Thyroid gland (tissue), 4 donors: ENCODE data around the gene ZNF687. TPM values are rescaled to one million over a fixed set of nuclear protein-coding genes. Genes with fewer than 3 reads are reported as not detected.

Experiments used
- DNase-seq, 2 donors: peaks; one replicate each; pipeline ENCODE4 v3.0.0-alpha.2; 2019
- H3K27ac ChIP-seq, 3 donors: fragments of 200-600 bp; sonication (generic); 1 replicate in 2 of 3; 2 replicates in 1 of 3; pipeline ENCODE4 v1.5.1; 2016 to 2019; ENCODE audit warnings: mild to moderate bottlenecking in 1 of 3, moderate library complexity in 1 of 3
- H3K27me3 ChIP-seq: fragments of 200-600 bp; sonication (generic); one replicate; pipeline ENCODE4 v1.5.1; 2019
- H3K36me3 ChIP-seq, 2 donors: fragments of 200-600 bp; sonication (generic); one replicate each; pipeline ENCODE4 v1.5.1; 2016 to 2019
- H3K4me1 ChIP-seq, 2 donors: fragments of 200-600 bp; sonication (generic); one replicate each; pipeline ENCODE4 v1.5.1; 2017 to 2019
- H3K4me3 ChIP-seq, 3 donors: fragments of 200-600 bp; sonication (generic); replicated peaks in 1 of 3; 1 replicate in 2 of 3; 2 replicates in 1 of 3; pipeline ENCODE4 v1.5.1; 2016; ENCODE audit warnings: mild to moderate bottlenecking in 1 of 3
- H3K9me3 ChIP-seq: fragments of 200-600 bp; sonication (generic); one replicate; pipeline ENCODE4 v1.5.1; 2017
- CTCF ChIP-seq, 6 experiments: fragments of 200-600 bp in 3 of 6; fragments of 450-650 bp in 3 of 6; sonication (generic) in 3 of 6; IDR thresholded peaks; one replicate each; pipeline ENCODE4 v1.5.1; 2016 to 2019; ENCODE audit warnings: antibody characterized with exemption in 6 of 6, mild to moderate bottlenecking in 2 of 6, inconsistent platforms in 1 of 6, moderate library complexity in 1 of 6
- POLR2A ChIP-seq, 2 donors: fragments of 450-650 bp; IDR thresholded peaks; one replicate each; pipeline ENCODE4 v1.6.1; 2017; ENCODE audit warnings: antibody characterized with exemption in 2 of 2, mild to moderate bottlenecking in 2 of 2, moderate library complexity in 1 of 2
- WGBS, 2 donors: methylation state at CpG; one replicate each; pipeline ENCODE4 v1.1.5; 2017; 5-methylcytosine and 5-hydroxymethylcytosine counted together
- intact Hi-C: fragments of 100-400 bp; cut with DNase I; formaldehyde crosslinking; loops from one replicate; pipeline ENCODE4 v1.15.1; 2023
- total RNA-seq, 4 donors: library from RNA; depleted of rRNA; stranded (reverse); fragments of >200 nt; gene quantifications; one replicate each; pipeline ENCODE4 v1.2.3, GENCODE V29; 2016

The ZNF687 gene
- total RNA-seq, 4 donors from 2014 or later: 24.2 to 38.0 (median 33.7) TPM

GRCh38 chr1:151242442-151242841 is 39.7 kb upstream of the ZNF687 start:
- intact Hi-C loops: no loop called here
- H3K4me1 ChIP-seq: no peaks in the 10 kb centered on the region
- H3K9me3 ChIP-seq: no peaks in the 10 kb centered on the region
- TF ChIP-seq POLR2A (IDR thresholded peaks at IDR 0.05) (no peak), CTCF (IDR thresholded peaks at IDR 0.05) (no peak)
- H3K27me3 ChIP-seq: no peaks in the 10 kb centered on the region
- no peak overlapping the region for H3K4me3 ChIP-seq
- 94 to 100% methylated on average over 2 of the region's 2 CpGs for WGBS, 2 donors
- H3K36me3 ChIP-seq: peaks cover 84 to 90% of the 10 kb centered on the region in 2 donors
- H3K27ac ChIP-seq: no peak overlapping the region
- no peak for DNase-seq

- Histone ChIP-seq H3K4me1 (no peaks in the 10 kb centered on the region), H3K9me3 (no peaks in the 10 kb centered on the region), H3K4me3 (no peak overlapping the region), H3K27me3 (no peaks in the 10 kb centered on the region), H3K27ac (no peak overlapping the region), H3K36me3 (peaks cover 83 to 90% of the 10 kb centered on the region in 2 donors)
- TF ChIP-seq POLR2A (IDR thresholded peaks at IDR 0.05) (no peak), CTCF (IDR thresholded peaks at IDR 0.05) (no peak)
- 87 to 91% methylated on average over 5 of the region's 5 CpGs for WGBS, 2 donors
- intact Hi-C loops: no loop called here
- DNase-seq: no peak
These were observed 38.3 kb upstream of the ZNF687 start for GRCh38 chr1:151243683-151244216.

- 92 to 95% methylated on average over 2 of the region's 2 CpGs for WGBS, 2 donors
- H3K27ac ChIP-seq: no peak overlapping the region
- TF ChIP-seq POLR2A (IDR thresholded peaks at IDR 0.05): no peak
- no peak for TF ChIP-seq CTCF (IDR thresholded peaks at IDR 0.05)
These were observed 35.3 kb upstream of the ZNF687 start for GRCh38 chr1:151246786-151247185.

GRCh38 chr1:151251656-151252470 is 30.2 kb upstream of the ZNF687 start:
- H3K9me3 ChIP-seq: no peaks in the 10 kb centered on the region
- WGBS, 2 donors: 65 to 66% methylated on average over 16 of the region's 16 CpGs
- intact Hi-C loops: loop anchor here (5.0 kb wide), 1 partner anchor 55 kb away; the partner anchor contains the start of gene PIP5K1A
- peaks cover 4 to 14% of the 10 kb centered on the region in 2 donors for H3K4me1 ChIP-seq
- peaks cover 25 to 26% of the 10 kb centered on the region in 2 donors for H3K36me3 ChIP-seq
- H3K27ac ChIP-seq: no peak overlapping the region
- no peak for TF ChIP-seq POLR2A (IDR thresholded peaks at IDR 0.05)
- TF ChIP-seq CTCF (IDR thresholded peaks at IDR 0.05): peak; percentile 72 to 85 (median 80)
- DNase-seq: peak; percentile 62 to 66
- no peaks in the 10 kb centered on the region for H3K27me3 ChIP-seq
- no peak overlapping the region for H3K4me3 ChIP-seq

More at GRCh38 chr1:151246786-151247185, 35.3 kb upstream of the ZNF687 start:
- Histone ChIP-seq H3K4me3 (no peak overlapping the region), H3K9me3 (no peaks in the 10 kb centered on the region), H3K4me1 (no peaks in the 10 kb centered on the region), H3K27me3 (no peaks in the 10 kb centered on the region), H3K36me3 (peaks cover 68 to 71% of the 10 kb centered on the region in 2 donors)
- intact Hi-C loops: no loop called here
- no peak for DNase-seq
